AG09309 (cell line): Measurements from ENCODE around the gene NT5C3A.
"Not testable (repeated sequence)": the region's sequence is repeated elsewhere in the genome, so short reads cannot be mapped to it uniquely, and the experiment has no call there.

ENCODE experiments used
- DNase-seq: peaks from one replicate; pipeline ENCODE4 v3.0.0-alpha.2; 2010; ENCODE audit warnings: low read depth
- H3K4me3 ChIP-seq: 2 replicates; pipeline ENCODE4 v1.5.1; 2011; ENCODE audit warnings: mild to moderate bottlenecking, low read depth, low read length, moderate library complexity; ENCODE audit not compliant: control insufficient read depth
- CTCF ChIP-seq: IDR thresholded peaks from 2 replicates; pipeline ENCODE4 v1.5.1; 2011; ENCODE audit warnings: mild to moderate bottlenecking, low read depth, low read length, inconsistent platforms; ENCODE audit not compliant: insufficient read depth, control insufficient read depth; ENCODE audit errors: missing control alignments

NT5C3A gene

DNA sequence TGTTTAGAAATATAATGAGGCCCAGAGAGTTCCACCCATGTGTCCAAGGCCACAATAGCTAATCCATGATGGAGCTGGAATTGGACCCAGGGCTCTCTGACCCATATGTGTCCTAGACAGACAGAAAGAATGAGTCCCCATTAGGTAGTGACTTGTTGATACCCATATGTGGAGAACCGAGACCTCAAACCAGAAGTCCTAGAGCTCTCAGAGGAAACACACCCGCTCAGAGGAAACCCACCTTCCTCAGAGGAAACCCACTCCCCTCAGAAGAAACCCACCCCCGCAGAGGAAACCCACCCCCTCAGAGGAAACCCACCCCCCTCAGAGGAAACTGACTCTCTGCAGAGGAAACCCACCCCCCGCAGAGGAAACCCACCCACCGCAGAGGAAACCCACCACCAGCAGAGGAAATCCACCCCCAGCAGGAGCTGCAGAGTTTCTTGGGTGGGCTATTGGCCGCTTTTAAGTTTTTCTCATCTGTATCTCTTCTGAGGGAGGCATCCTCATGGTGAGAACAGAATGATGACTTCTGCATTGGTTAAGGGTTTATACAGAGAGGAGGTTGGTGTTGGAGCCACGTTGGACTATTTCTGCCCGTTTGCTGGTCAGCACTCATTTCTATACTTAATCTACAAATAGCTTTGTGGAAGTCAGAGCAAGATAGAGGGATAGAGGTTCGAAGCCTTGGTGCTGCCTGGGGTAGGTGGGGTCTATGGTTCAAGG is 70.4 kb downstream of the NT5C3A start:
- H3K4me3 ChIP-seq, DNase-seq: not testable (repeated sequence)

DNA sequence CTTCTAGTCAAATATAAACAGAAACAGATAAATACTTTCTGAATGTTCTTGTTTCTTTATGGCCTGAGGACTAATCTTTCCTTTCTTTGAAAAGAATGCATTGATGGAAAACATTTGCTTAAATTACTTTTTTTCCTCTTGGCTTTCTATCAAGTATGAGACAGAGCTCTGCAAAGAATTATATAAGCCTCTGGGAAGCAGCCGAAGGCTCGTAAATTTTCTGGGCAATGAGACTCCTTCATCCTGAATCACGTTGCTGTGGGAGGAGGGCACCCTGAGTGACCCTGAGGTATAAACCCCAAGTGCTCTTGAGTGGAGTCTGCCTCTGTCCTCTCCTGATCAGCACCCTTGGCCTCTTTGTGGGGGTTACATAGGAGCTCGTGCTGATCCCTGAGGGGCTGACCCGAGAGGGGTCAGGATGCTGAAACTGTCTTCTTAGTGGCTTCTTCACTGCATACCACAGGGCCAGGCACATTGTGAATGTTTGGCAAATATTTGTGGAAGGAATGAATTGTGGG is 71.4 kb downstream of the NT5C3A start:
- peak; percentile 79 for DNase-seq
- H3K4me3 ChIP-seq, result not testable (repeated sequence)

DNA sequence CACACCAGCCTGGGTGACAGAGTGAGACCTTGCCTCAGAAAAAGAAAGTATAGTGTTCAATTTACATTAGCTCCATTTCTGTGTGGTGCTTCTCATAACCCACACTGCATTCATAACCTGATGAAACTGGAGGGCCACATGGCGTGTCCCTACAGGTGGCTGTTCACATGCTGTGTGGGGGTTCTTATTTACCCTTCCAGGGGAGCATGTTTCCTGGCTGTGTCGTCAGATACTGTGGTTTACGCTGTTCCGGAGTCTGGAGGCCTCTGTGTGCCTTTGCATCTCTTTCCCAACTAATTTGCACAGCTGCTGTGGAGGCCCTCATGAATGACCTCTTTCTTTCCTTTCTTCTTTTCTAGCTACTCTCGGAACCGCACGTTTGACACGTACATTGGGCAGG is 74.4 kb downstream of the NT5C3A start:
- not testable (repeated sequence) for DNase-seq, H3K4me3 ChIP-seq

- H3K4me3 ChIP-seq, DNase-seq: not testable (repeated sequence)
Measured at GRCh38 chr7:32979902-32980301, 82.7 kb downstream of the NT5C3A start.

DNA sequence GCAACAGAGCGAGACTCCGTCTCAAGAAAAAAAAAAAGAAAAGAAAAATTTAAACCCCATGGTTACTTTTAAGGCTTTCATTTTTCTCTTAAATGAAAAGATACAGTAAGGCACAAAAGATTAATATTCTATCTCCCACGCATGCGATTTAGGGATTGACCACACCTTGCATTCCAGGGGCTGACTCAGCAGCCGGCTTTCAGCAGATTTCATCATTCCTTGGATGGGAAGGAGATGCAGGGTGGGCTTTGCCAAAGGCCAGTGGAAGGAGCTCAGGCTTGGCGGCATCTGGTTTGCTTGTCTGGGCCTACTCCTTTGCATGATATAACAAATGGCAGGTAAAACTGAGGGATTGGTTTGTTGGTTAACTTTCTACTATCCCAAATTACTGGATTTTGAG is 83.3 kb downstream of the NT5C3A start:
- DNase-seq, result peak; percentile 76
- not testable (repeated sequence) for H3K4me3 ChIP-seq

DNA sequence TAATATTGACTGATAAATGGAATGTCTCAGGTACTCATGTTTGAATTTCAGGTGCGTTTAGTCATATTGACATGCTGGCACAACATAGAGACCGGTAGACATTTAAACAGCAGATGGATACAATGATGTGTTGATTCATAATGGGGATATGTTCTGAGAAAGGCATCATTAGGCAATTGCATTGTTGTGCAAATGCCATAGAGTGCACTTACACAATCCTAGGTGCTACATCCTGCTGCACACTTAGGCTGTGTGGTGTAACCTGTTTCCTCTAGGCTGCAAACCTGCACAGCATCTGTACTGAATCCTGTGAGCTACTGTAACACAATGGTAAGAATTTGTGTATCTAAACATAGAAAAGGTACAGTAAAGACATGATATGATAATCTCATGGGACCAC is 85.4 kb downstream of the NT5C3A start:
- not testable (repeated sequence) for H3K4me3 ChIP-seq, DNase-seq

DNA sequence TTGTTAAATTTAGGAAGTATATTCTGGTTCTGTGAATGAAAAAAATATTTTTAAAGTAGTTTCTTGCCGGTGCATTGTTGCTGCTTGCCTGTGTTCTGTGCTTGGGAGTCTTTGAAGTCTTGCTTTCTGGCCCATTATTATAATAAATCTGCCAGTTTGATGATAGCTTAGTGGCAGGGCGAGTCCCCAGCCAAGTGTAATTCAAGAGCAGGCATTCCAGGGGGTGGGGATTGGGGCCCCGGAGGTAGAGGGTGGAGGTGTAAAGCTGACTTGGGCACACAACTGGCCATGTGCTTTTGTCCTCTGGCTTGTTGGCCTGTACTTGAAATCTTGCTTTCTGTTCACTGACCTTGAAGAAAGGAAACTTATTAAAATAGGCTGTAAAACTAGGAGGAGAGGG is 90.6 kb downstream of the NT5C3A start:
- H3K4me3 ChIP-seq, DNase-seq: not testable (repeated sequence)

DNA sequence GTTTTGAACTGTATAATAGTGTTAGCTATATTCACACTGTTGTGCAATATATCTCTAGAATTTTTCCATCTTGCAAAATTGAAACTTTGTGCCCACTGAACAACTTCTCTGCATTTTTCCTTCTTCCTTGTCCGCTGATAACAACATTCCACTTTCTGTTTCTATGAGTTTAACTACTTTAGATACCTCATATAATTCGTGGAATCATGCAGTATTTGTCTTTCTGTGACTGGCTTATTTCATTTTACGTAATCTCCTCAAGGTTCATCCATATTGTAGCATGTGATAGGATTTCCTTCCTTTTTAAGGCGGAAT is 95.4 kb downstream of the NT5C3A start:
- H3K4me3 ChIP-seq, DNase-seq: not testable (repeated sequence)

- DNase-seq, H3K4me3 ChIP-seq: not testable (repeated sequence)
Measured at GRCh38 chr7:32966489-32967267, 95.9 kb downstream of the NT5C3A start.

GRCh38 chr7:32964461-32965159 is 98.0 kb downstream of the NT5C3A start:
- peak; percentile 40 for TF ChIP-seq CTCF
- H3K4me3 ChIP-seq, DNase-seq: not testable (repeated sequence)
